Activated CD8-positive, alpha-beta memory T cell treated with anti-CD3 and anti-CD28 coated beads for 4 hours (primary cell): ENCODE data around the gene GSDMA.

Source experiments
- DNase-seq, 2 donors: peaks; one replicate each; pipeline ENCODE4 v3.0.0-alpha.2; 2020; ENCODE audit warnings: low read depth in 2 of 2

Gene GSDMA

DNA sequence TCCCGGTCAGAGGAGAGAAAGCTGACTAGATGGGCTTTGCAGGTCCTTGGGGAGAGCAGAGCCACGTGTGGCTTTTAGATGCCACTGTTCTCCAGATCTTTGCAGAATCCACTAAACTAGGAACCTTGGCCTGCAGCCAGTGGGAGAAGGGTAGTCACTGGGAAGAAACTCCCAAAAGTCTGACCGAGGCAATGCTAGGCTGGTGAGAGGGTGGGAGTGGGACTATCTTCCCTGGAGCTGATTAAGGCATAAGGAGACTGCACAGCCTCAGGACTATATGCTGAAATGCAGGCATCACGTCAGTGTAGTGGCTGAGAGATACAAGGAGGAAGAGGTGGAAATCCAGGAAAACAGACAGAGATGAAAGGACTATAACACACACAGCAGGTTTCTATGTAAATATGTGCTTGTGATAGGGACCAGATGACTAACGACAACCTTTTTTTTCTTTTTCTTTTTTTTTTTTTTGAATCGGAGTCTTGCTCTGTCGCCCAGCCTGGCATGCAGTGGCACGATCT lies 2.2 kb upstream of the GSDMA start:
- DNase-seq = no peak

GRCh38 chr17:39963829-39964228 lies 1.0 kb downstream of the GSDMA start:
- DNase-seq = no peak

DNA sequence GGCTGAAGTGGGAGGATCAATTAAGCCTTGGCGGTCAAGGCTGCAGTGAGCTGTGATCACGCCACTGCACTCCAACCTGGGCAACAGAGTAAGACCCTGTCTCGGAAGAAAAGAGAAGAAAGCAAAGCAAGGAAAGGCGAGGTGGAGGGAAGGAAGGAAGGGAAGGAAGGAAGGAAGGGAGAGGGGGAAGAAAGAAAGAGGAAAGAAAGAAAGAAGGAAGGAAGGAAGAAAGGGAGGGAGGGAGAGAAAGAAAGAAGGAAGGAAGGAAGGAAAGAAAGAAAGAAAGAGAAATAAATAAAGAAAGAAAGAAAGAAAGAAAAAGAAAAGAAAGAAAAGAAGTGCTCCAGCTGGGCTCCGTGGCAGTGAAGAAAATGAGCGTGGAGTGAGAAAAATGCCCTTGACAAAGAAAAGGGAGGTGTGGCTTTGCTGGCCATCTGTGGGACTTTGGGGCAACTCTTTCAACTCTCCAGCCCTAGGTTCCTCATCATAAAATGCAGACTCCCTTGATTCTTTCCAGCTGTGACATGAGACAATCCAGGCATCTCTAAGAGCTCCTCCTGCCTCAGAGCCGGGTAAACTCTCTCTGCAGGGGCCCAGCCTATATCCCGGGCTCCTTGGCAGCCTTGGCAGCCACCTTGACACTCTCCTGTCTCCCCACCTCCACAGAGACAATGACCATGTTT lies 2.4 kb downstream of the GSDMA start:
- DNase-seq = no peak

DNA sequence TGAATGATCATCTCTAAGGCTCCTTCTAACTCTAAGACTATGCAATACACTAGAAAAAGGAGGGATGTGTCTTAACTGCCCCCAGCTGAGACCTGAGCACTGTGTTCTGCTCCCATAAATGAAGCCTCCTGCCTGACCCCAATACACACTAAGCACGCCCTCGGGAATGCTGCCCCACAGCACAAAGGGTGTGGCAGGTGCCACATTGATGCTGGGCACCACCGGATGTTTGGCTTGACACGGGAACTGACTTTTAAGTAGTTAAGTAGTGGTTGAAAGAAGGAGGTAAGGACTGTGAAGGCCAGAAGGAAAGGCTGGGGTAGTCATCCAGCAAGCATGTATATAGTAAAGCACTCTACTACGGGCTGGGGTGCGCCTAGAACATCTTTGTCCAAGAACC lies 4.0 kb downstream of the GSDMA start:
- no peak for DNase-seq

DNA sequence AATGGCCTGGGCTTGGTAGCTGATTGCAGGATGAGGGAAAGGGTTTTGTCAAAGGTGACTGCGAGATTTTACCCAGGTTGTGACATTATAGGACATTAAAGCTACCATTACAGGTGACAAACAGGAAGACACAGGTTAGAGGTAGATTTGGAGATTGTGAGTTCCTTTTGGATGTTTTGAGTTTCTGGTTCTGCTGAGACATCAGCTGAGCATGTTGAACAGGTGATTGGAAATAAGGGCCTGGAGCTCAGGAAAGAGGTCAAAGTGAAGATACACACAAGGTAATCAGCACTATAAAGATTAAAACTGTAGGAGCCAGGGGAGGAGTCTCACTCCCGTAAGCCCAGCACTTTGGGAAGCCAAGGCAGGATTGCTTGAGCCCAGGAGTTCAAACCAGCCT lies 6.0 kb downstream of the GSDMA start:
- DNase-seq = no peak

DNA sequence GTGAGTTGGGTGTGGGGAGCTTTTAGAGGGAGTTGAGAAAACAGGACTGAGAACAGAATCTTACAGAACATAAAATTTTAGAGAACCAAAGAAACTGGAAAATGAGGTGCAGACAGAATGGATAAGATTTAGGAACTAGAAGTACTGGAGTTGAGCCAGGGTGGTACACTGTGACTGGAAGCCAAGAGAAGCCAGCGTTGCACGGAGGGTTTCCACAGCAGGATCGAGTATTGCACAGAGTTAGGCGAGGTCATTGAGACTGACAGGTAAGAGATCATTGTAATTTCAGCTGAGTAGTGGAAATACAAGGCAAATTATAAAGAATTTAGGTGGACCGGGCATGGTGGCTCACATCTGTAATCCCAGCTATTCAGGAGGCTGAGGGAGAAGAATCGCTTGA lies 6.6 kb downstream of the GSDMA start:
- no peak for DNase-seq

GRCh38 chr17:39970157-39970692 lies 7.4 kb downstream of the GSDMA start:
- DNase-seq = no peak

DNA sequence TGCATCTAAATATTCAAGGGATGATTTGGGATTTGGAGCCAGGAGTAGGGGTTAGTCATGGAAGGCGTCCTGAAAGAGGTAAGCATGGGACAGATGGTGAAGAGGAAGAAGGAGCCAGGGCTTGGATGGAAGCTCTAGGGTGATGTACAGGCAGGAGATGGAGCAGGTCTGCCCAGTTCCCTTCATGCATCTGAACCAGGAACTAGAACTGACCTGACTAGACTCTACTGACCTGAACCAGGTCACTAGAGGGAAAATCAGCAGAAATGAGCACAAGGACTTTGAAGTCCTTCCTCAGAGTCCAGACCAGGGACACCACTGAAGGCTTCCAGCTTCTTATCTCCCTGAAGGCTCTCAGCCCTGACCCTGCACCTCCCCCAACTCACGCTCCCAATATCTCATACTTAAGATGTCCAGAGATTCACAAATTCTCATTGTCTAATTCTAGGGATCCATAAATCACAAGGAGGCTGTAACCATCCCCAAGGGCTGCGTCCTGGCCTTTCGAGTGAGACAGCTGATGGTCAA lies 8.3 kb downstream of the GSDMA start:
- no peak for DNase-seq

GRCh38 chr17:39972271-39972670 lies 9.5 kb downstream of the GSDMA start:
- DNase-seq = no peak

DNA sequence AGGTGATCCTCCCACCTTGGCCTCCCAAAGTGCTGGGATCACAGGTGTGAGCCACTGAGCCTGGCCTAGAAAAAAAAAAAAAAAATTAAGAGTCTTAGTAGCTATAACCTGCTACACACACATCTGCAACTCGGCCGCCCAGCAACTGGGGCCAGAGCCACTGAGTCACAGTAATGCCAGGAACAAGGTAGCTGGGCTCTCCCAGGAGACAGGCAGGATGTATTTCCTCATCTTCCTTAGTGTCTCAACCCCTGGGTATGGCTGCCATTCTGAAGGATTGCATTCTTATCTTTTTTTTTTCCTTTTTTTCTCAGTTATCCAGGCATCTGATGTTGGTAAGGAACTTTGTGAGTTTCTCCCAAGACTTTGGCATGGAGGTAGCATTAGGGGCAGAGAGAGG lies 10.7 kb downstream of the GSDMA start:
- DNase-seq = no peak

DNA sequence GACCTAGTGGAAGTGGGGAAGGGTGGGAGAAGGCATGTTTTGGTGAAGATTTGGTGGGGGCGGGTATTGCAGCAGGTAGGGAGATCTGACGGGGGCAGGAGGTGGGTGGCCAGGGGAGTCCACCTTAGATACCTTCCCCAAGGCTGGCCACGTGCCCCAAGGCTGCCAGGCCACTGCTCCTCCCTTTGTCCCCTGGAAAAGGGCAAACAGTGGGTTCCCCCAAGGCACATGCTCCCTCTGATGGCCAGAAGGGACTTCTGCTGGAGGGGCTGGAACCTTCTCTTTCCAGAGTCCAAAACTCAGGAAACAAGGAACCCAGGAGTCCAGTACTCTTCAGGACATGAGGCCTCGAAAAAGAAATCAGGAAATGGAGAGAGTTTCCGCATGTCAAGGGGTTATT lies 11.6 kb downstream of the GSDMA start:
- DNase-seq = no peak

- no peak for DNase-seq
These were observed 13.0 kb downstream of the GSDMA start for GRCh38 chr17:39975801-39976200.

GRCh38 chr17:39979016-39979670 lies 16.3 kb downstream of the GSDMA start:
- DNase-seq = no peak

DNA sequence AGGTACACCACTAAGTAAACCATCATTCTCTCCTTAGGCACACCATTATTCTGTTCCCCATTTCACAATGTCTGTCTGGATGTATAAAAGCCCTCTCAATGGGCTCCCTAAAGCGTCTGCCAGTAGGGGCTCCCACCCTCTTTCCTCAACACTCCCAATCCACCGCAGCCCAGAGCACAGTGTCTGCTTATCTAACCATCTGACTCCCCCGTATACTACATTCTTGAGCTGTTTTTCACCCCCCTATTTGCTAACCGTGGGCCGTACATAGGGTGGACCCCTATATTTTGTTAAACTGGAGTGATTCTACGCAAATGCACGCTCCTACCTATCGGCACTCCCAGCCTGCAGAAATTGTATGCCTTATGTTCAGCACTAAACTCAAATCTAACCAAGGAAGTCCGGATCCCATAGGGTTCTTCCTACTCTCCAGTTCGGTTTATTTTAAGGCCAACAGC lies 17.1 kb downstream of the GSDMA start:
- no peak for DNase-seq

DNA sequence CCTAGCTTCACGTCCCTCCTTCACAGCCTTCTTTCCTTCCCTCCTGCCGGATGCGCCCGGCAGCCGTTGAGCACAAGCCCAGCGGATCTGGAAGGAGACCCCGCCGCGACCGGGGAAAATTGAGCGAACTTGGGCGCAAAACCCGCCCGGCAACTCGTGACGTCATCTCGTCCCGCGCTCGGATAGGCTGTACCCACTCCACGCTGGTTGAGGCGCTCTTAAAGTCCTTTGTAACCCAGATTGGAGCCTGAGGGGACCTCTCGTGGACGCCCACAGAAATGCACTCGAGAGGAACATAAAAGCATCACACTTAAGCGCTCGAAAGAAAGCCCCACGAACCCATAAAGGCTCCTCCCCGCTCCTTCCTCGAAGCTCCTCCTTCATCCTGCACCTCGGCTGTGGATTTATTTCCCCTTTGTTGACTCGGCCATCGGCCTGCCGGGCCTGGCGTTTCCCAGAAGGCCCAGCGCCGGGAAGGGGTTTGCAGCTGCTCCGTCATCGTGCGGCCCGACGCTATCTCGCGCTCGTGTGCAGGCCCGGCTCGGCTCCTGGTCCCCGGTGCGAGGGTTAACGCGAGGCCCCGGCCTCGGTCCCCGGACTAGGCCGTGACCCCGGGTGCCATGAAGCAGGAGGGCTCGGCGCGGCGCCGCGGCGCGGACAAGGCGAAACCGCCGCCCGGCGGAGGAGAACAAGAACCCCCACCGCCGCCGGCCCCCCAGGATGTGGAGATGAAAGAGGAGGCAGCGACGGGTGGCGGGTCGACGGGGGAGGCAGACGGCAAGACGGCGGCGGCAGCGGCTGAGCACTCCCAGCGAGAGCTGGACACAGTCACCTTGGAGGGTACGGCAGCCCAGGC lies 17.8 kb downstream of the GSDMA start, which contains the start of gene PSMD3:
Gene PSMD3 (plus strand): TSS at position 457 of the 856 bp plus-strand sequence. CDS start 164 bp downstream, at position 621.
- peak; percentile 93 to 96 for DNase-seq

DNA sequence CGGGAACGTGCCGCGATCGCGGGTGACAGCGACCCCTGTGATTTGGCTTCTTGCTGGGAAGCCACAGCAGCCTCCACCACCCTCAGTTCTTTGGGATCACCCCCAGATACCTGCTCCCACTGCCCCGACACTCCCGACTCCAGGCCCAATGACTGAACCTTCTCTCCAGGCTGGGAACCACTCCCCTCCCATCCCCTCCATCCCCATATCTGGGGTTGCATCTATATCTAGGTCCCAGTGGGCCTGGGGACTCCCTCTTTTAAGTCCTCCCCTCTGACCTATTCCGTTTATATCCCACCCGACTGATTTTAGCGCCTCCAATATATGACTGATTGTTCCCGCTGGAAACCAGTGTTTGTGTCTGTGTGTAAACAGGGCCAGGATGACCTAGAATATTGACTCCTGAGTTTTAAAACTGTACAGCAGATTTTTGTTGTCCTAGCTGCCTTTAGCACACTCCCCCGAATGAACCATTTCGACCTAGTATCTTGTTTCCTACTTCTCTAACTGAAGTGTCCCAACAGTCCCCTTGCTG lies 18.5 kb downstream of the GSDMA start:
- no peak for DNase-seq

DNA sequence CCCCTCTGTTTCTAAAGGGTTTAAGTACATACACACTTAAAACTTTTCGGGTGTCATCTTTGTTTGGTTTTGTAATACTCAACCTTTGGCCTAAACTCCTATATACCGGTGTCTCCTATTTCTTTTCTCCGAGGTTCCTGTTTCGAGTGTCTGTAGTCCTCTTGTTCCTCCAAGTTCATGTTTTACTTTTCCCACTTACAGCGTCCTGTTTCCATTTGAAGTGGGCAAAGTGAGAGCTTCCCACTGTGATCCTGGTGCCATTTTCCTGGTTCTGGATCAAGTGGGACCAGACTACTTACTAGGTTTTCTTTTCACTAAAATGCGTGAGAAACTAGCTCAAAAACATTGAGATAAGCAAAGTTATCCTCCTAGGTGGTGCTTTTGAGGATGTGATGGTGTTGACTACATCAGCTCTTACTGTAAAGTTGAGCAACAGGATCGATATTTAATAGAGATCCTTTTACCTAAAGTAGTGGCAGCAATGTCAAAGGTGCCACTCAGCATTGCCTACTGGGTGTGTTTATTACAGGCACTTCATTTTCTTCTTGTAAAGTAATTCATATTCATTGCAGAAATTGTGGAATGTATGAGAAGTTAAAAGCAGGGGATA lies 19.1 kb downstream of the GSDMA start:
- no peak for DNase-seq

- no peak for DNase-seq
These were observed 25.5 kb downstream of the GSDMA start for GRCh38 chr17:39988206-39988810.

DNA sequence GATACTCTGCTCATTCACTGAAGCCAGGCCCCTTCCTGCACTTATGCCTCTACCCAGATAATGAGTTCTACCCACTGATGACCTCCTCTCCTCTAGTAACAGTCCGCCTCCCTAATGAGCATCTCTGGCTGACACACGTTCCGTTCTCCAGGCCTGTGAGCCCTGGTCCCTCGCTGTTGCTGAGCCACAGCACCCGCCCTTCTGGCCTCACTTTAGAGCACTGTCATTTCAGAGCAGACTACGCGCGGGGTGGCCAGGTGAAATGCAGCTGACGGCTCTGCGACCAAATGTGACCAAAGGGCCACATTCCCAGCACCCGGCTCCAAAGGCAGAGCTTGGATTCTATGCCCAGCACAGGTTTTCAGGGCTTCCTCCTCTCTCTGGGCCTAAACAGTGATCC lies 31.6 kb downstream of the GSDMA start:
- DNase-seq = no peak

- DNase-seq = no peak
These were observed 32.6 kb downstream of the GSDMA start for GRCh38 chr17:39995438-39995837.

- DNase-seq = no peak
These were observed 33.4 kb downstream of the GSDMA start for GRCh38 chr17:39996162-39996561.
